Measurements from ENCODE around the gene FGFR3.

The FGFR3 gene

GRCh38 chr4:1770791-1771231 lies 22.3 kb upstream of the FGFR3 start:
- DNase-seq, result no peak

GRCh38 chr4:1771555-1772305 lies 21.4 kb upstream of the FGFR3 start:
- no peak for DNase-seq

DNA sequence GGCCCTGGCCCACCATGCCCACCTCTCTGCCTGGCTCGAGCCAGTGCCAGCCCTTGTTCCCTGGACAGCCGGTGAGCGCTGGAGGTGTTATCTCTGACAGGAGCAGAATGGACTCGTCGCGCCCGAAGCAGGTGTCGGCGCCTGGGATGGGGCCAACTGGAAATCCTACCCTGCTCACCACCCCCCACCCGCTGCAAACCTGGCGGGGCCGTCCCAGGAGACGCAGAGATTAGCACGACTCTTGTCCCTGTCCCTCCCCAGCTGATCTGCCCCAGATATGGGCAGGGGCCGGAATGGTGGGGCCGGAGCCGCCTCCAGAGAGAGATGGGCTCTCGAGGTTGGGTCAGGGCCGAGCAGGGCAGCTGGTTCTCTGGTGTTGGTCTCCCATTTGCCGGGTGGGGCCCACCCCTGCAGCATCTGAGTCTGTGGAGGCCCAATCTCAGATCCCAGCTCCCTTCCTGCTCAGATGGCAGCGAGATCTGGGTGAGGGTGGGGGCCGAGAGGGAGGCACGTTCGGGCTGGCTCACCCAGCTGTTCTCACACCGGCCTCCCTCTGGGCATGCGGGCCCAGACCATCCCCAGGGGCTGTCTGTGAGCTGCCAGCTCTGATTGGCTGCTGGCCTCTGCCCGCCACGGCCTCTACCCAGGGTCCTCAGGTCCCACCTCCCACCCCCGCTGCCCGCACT lies 20.1 kb upstream of the FGFR3 start:
- no peak for DNase-seq

DNA sequence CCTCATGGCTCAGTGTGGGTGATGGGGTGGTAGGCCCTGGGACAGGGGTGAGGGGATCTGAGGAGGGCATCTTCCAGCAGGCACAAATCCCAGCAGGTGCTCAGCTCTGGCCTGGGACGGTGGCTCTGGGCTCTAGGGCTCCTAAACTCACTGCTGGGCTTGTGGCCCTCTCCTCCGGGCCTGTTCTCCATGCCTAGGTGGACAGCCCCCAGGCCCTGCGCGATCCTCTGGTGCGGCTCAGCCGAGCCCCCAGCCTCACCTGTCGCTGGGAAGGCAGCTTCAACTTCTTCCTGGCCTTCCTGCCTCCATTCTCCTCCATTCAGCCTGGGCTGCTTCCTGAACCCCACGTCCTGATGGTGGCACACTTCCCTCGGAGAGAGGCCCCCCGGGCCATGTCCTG lies 19.3 kb upstream of the FGFR3 start:
- no peak for DNase-seq

DNA sequence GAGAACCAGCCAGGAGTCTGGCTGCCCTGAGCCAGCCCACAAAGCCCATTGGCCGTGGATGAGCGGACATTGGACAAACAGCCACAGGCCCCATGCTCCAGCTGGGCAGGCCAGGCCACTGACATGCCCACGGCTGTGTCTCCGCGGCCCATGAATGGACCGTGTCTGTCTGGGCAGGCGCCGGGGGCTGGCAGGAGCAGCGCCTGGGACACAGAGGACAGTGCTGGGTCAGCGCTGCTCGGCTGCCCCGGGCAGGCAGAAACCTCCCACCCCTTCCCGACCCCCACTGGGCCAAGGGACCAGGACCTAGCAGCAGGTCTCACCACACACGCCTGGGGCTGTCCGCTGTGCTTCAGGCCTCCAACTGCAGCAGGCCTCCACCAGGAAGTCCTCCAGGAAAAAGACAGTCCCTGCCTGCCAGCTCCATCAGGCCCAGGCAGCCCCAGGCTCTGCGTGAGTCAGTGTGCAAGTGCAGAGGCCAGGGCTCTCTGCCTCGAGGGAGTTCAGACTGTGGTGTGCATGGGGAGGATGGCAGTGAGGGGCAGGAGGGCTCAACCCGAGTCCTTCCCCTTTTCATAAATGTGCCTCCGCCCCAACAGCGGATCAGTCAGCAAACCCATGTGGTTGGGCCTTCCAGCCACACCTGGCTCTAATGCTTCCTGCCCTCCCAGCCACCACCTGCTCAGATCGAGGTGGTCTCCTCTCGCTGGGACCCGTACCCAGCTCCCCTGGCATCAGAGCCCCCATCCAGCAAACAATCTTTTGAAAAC lies 17.2 kb upstream of the FGFR3 start:
- no peak for DNase-seq

DNA sequence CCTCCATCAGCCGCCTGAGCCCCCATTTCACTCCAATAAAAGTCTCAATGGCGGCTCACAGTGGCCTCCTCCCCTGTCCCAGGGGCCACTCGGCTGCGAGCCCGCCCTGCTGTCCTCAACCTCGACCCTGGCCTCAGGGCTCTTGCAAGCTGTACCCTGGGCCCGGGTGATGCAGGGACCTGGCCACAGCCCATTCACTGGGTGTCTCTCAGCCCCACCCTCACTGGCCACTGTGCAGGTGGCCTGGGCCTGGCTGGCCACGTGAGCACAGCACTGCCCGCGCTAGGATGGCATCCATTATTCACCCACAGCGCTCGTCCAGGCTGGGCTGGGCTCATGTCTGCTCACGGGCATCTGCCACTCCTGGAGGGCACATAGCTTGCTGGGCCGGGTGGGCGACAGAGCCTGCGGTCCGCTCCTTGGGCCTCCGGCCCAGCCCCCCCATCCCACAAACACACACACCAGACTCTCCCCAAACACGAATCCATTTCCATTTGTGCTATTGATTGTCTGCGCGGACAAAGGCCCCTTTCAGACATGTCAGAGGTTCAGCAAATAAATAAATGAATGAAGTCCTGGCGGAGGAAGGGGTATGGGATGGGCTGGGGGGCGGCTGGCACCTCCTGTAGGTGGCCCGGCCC lies 16.5 kb upstream of the FGFR3 start:
- DNase-seq, result no peak

- DNase-seq, result no peak
These were observed 15.1 kb upstream of the FGFR3 start for GRCh38 chr4:1777822-1778641.

- no peak for DNase-seq
These were observed 14.3 kb upstream of the FGFR3 start for GRCh38 chr4:1778642-1779392.

- no peak for DNase-seq
These were observed 13.3 kb upstream of the FGFR3 start for GRCh38 chr4:1779588-1780382.

- no peak for DNase-seq
These were observed 12.7 kb upstream of the FGFR3 start for GRCh38 chr4:1780435-1780834.

DNA sequence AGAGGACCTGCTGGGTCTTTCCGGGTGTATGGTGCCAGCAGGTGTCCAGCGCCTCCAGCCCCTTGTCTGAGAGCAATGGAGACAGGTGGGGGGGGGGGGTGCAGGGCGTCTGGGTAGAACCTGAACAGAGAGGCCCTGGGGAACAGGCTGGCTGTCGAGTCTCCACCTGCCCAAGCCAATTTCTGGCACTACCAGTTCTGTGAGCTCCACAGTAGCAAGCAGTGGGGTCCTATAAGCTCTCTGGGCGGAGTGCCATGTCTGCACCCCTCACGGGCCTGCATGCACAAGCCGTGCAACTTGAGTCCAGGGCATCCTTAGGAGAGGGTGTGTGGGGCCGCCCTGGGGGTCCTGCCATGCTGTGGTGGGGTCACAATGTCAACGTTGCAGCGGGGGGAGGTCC lies 10.1 kb upstream of the FGFR3 start:
- DNase-seq, result no peak

DNA sequence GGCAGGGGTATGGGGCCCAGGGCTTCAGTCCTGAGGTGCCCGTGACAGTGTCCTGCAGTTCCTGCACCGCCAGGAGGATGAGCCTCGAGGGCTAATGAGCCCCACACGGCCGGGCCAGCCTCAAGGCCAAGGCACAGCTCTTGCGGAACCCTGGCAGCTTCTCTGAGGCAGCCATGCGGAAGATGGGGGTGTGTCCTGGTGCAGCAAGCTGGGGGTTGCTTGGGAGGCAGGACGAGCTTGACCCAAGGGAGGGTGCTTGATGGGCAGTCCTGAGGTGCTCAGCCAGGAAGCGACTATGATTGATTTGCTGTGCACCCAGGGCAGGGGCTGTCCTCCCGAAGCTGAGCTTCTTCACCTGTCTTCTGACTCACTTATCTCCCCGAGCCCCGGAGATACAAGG lies 9.1 kb upstream of the FGFR3 start:
- DNase-seq, result no peak

DNA sequence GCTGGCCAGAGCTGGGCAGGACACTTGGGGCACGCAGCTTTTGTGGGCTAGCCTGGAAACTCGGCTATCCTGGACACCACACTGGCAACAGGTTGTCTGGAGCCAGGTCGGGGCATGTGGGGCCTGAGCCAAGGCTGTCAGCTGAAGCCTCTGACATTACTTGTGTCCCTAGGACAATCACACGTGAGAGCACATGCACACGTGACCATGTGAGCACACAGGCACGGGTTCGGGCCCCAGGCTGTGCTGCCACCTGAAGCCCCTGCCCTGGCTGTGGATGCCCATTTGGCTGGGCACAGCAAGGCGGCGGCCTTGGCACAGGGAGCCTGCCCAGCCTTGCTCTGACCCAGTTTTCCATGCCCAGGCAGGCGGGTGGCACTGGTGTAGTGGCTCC lies 8.7 kb upstream of the FGFR3 start:
- no peak for DNase-seq

DNA sequence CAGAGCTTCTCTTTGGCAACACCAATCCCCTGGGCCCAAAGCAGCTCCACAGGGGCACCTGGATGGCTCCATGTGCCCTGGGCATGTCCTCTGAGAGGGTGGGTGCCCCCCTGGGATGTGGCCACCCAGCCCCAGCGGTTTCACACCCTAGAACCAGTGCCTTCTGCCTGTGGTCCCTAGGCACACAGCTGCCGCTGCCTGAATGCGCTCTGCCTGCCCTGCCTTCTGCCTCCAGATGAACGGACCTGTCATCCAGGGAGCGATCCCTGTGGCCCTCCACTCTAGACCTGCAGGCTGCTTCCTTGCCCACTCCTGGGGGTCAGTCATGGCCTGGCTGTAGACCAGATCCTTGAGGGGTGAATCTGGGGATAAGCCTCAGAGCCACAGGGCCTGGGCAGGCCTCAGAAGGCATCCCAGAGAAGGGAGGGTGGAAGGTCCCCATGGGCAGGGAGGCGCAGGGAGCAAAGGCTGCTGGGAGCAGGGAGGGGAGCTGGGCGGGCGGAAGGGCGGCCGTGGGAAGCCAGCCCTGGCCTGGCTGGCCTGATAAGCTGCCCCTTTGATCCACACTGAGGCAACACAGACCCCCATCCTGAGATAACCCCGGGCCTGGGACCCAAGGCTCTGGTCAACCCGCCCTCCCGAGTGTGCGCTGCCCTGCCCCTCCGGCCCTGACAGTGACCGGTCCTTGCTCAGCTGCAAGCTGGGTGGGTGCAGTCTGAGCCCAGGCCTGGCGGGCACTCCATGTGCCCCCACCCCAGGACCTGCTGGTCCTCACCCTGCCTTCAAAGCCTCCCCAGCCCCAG lies 8.1 kb upstream of the FGFR3 start:
- DNase-seq, result no peak

DNA sequence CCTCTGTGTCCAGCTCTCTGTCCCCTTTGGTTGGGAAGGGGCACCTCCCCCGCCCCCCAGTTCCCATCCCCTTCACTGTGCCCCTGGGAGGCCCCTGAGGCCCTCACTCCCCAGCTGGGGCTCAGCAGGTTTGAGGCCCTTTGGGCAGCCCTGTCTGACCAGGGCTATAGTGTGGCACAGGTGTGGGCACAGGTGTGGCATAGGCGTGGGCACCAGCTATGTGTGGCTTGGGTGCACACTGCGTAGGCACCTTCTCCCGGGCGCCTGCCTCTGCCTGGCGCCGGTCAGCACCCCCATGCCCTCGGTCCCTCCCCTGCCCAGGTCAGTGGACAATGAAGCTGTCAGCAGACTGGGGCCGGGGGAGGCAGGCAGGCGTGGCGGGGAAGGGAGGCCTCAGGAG lies 7.5 kb upstream of the FGFR3 start:
- DNase-seq, result no peak

- DNase-seq, result no peak
These were observed 6.3 kb upstream of the FGFR3 start for GRCh38 chr4:1786544-1787362.

DNA sequence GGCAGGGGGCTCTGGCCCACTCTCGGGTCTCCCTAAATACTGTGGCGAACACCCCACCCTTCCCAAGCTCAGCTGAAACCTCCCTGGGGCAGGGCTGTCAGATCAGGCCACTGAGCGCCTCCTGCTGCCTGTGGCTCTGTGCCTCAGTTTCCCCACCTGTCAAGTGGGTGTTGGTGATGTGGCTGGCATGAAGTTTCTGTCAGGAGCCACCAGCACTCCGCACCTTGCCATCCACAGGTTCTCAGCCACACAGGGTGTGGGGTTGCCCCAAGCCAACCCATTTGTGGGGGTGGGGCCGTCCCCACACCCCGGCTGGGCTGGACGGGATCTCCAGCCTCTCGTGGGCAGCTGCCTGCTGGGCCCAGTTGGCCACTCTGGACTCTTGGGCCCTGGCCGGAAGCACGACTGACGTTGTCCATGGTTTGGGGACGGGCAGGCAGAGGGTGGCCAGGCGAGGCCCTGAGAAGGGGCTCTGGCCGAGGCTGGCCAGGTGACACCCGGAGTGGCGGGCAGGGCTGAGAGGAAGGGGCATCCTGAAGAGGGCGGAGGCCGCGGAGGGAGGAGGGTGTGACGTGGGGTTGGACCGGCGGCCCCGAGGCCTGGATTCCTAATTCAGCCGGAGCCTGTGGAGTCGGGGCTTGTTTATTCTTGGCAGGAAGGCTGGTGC lies 5.5 kb upstream of the FGFR3 start:
- no peak for DNase-seq

- DNase-seq, result no peak
These were observed 4.7 kb upstream of the FGFR3 start for GRCh38 chr4:1788254-1788973.

All from NCI-H510A (cell line).